ENCODE measurements around the gene FRMD8. TPM values are rescaled to one million over a fixed set of nuclear protein-coding genes. Genes with fewer than 3 reads are reported as not detected.

Gene FRMD8
- total and polyA plus RNA-seq, 2 experiments from 2014 or later, result 7.0 to 35.4 TPM

DNA sequence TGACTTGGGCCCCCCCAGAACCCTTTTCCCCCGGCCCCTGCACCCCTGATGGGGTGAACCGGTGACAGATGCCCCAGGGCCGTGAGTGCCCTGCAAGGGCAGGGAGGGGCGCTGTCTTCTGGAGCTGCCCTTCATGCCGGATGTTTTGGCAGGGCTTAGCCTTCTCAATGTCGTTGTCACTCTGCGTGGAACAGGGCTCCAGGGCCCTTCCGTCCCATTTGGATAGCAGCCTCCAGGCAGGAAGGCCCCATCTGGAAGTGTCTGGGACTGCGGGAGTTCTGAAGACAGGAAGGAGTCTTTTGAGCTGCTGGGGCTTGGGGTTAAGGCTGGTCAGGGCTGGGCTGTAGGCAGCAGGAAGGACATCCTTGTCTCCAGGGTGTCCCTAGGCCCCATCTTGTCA is 4.6 kb downstream of the FRMD8 start:
- 0 out of 2 replicates have a peak overlapping the region, but pooled peaks have one; percentile 8 for H3K27ac Mint-ChIP-seq
- Histone ChIP-seq H3K4me3 (no peak overlapping the region), H3K4me2 (no peak overlapping the region), H4K20me1 (replicated peaks; ENCODE audit: insufficient read depth) (no peaks in the 10 kb centered on the region), H2AFZ (no peak overlapping the region), H3K4me1 (ENCODE audit: insufficient read depth) (peaks cover 10% of the 10 kb centered on the region; the same call in 1 of the 2 replicates), H3K9me2 (ENCODE audit: insufficient read depth) (no peaks in the 10 kb centered on the region), H3K27ac (ENCODE audit: low read depth) (peak overlapping the region; percentile 26; the same call in 1 of the 2 replicates), H3K79me2 (replicated peaks; ENCODE audit: insufficient read depth) (no peaks in the 10 kb centered on the region), H3K27me3 (ENCODE audit: insufficient read depth) (no peaks in the 10 kb centered on the region), H3K36me3 (ENCODE audit: insufficient read depth) (no peaks in the 10 kb centered on the region), H3F3A (replicated peaks; ENCODE audit: low read depth) (0 out of 2 replicates have a peak, but pooled peaks cover 6% of the 10 kb centered on the region)
- H3K9me3 Mint-ChIP-seq, result no peaks in the 10 kb centered on the region
- no peaks in the 10 kb centered on the region; the same call in 2 of the 3 replicates for H3K36me3 Mint-ChIP-seq (ENCODE audit: low read depth)
- peak; percentile 62 for DNase-seq (ENCODE audit: low spot score)
- peak; percentile 48 for ATAC-seq
- H3K4me1 Mint-ChIP-seq, result peaks cover 19% of the 10 kb centered on the region
- H3K27me3 Mint-ChIP-seq (ENCODE audit: insufficient read depth, low read depth, poor library complexity), result peaks cover 5% of the 10 kb centered on the region
- TF ChIP-seq, protein P1, sequence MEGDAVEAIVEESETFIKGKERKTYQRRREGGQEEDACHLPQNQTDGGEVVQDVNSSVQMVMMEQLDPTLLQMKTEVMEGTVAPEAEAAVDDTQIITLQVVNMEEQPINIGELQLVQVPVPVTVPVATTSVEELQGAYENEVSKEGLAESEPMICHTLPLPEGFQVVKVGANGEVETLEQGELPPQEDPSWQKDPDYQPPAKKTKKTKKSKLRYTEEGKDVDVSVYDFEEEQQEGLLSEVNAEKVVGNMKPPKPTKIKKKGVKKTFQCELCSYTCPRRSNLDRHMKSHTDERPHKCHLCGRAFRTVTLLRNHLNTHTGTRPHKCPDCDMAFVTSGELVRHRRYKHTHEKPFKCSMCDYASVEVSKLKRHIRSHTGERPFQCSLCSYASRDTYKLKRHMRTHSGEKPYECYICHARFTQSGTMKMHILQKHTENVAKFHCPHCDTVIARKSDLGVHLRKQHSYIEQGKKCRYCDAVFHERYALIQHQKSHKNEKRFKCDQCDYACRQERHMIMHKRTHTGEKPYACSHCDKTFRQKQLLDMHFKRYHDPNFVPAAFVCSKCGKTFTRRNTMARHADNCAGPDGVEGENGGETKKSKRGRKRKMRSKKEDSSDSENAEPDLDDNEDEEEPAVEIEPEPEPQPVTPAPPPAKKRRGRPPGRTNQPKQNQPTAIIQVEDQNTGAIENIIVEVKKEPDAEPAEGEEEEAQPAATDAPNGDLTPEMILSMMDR (conservative IDR thresholded peaks at IDR 0.05; ENCODE audit: low read depth in 2 of 2), result 0 out of 4 replicates have a peak, but pooled peaks have one; percentile 0 to 17
- no peak for TF ChIP-seq ZNF114 (CRISPR knock-in tag; IDR thresholded peaks at IDR 0.05)
- no peak for TF ChIP-seq JUNB (IDR thresholded peaks at IDR 0.05; ENCODE audit: unreplicated experiment)
- no peak for TF ChIP-seq CREB1 (CRISPR knock-in tag; IDR thresholded peaks at IDR 0.05; ENCODE audit: low read depth)
- H3K4me3 Mint-ChIP-seq, result no peak overlapping the region; the same call in 2 of the 3 replicates

DNA sequence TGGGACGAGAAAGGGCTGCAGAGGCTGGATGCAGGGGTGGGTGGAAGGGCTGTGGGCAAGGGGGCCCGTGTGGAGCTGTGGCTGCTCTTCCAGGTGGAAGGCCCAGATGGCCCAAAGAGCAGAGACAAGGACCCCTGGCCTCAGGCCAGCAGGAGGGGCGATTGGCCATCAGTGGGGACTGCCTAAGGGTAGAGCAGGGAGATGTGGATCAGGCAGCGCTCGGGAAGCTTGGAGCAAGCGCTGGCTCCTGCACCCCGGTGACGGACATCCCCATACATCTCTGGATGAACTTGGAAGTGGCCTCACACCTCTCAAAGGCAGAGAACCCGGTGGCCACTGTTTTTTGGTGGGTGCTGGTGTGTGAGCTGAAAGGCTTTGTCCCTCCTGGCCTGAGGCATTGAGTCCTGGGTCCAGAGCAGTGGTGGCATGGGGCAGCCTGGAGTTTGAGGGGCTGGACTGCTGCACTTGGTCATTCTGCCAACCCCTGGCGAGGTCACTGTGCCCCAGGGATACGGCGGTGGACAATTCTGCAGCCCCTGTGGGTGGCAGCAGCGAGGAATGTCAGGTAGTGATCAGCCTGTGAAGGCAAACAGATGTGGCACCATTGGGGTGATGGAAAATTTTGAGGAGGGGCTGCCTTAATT is 5.9 kb downstream of the FRMD8 start:
- Histone ChIP-seq H2AFZ (no peak overlapping the region), H3K27me3 (ENCODE audit: insufficient read depth) (no peaks in the 10 kb centered on the region), H3K79me2 (replicated peaks; ENCODE audit: insufficient read depth) (no peaks in the 10 kb centered on the region), H3K4me1 (ENCODE audit: insufficient read depth) (peaks cover 5% of the 10 kb centered on the region; the same call in 1 of the 2 replicates), H3K27ac (ENCODE audit: low read depth) (no peak overlapping the region), H3K4me2 (no peak overlapping the region), H4K20me1 (replicated peaks; ENCODE audit: insufficient read depth) (no peaks in the 10 kb centered on the region), H3K9me2 (ENCODE audit: insufficient read depth) (no peaks in the 10 kb centered on the region), H3K4me3 (no peak overlapping the region), H3F3A (replicated peaks; ENCODE audit: low read depth) (0 out of 2 replicates have a peak, but pooled peaks cover under 1% of the 10 kb centered on the region), H3K36me3 (ENCODE audit: insufficient read depth) (no peaks in the 10 kb centered on the region)
- DNase-seq (ENCODE audit: low spot score) (no peak), ATAC-seq (no peak)
- no peak overlapping the region for H3K27ac Mint-ChIP-seq
- no peak overlapping the region for H3K4me3 Mint-ChIP-seq
- H3K27me3 Mint-ChIP-seq (ENCODE audit: insufficient read depth, low read depth, poor library complexity), result peaks cover 2% of the 10 kb centered on the region
- peaks cover 3% of the 10 kb centered on the region; the same call in 1 of the 3 replicates for H3K36me3 Mint-ChIP-seq (ENCODE audit: low read depth)
- H3K4me1 Mint-ChIP-seq, result peaks cover 16% of the 10 kb centered on the region
- no peaks in the 10 kb centered on the region for H3K9me3 Mint-ChIP-seq
- TF ChIP-seq POLR2AphosphoS5 (IDR thresholded peaks at IDR 0.05; ENCODE audit: low read depth) (no peak), CREB1 (CRISPR knock-in tag; IDR thresholded peaks at IDR 0.05; ENCODE audit: low read depth) (no peak), ZNF331 (CRISPR knock-in tag; IDR thresholded peaks at IDR 0.05; ENCODE audit: low read depth) (no peak), NANOG (IDR thresholded peaks at IDR 0.05; ENCODE audit: borderline replicate concordance) (no peak), ZNF114 (CRISPR knock-in tag; IDR thresholded peaks at IDR 0.05) (no peak)
- TF ChIP-seq, protein P1 (conservative IDR thresholded peaks at IDR 0.05; ENCODE audit: low read depth in 2 of 2), result no peak
- TF ChIP-seq, protein P2, sequence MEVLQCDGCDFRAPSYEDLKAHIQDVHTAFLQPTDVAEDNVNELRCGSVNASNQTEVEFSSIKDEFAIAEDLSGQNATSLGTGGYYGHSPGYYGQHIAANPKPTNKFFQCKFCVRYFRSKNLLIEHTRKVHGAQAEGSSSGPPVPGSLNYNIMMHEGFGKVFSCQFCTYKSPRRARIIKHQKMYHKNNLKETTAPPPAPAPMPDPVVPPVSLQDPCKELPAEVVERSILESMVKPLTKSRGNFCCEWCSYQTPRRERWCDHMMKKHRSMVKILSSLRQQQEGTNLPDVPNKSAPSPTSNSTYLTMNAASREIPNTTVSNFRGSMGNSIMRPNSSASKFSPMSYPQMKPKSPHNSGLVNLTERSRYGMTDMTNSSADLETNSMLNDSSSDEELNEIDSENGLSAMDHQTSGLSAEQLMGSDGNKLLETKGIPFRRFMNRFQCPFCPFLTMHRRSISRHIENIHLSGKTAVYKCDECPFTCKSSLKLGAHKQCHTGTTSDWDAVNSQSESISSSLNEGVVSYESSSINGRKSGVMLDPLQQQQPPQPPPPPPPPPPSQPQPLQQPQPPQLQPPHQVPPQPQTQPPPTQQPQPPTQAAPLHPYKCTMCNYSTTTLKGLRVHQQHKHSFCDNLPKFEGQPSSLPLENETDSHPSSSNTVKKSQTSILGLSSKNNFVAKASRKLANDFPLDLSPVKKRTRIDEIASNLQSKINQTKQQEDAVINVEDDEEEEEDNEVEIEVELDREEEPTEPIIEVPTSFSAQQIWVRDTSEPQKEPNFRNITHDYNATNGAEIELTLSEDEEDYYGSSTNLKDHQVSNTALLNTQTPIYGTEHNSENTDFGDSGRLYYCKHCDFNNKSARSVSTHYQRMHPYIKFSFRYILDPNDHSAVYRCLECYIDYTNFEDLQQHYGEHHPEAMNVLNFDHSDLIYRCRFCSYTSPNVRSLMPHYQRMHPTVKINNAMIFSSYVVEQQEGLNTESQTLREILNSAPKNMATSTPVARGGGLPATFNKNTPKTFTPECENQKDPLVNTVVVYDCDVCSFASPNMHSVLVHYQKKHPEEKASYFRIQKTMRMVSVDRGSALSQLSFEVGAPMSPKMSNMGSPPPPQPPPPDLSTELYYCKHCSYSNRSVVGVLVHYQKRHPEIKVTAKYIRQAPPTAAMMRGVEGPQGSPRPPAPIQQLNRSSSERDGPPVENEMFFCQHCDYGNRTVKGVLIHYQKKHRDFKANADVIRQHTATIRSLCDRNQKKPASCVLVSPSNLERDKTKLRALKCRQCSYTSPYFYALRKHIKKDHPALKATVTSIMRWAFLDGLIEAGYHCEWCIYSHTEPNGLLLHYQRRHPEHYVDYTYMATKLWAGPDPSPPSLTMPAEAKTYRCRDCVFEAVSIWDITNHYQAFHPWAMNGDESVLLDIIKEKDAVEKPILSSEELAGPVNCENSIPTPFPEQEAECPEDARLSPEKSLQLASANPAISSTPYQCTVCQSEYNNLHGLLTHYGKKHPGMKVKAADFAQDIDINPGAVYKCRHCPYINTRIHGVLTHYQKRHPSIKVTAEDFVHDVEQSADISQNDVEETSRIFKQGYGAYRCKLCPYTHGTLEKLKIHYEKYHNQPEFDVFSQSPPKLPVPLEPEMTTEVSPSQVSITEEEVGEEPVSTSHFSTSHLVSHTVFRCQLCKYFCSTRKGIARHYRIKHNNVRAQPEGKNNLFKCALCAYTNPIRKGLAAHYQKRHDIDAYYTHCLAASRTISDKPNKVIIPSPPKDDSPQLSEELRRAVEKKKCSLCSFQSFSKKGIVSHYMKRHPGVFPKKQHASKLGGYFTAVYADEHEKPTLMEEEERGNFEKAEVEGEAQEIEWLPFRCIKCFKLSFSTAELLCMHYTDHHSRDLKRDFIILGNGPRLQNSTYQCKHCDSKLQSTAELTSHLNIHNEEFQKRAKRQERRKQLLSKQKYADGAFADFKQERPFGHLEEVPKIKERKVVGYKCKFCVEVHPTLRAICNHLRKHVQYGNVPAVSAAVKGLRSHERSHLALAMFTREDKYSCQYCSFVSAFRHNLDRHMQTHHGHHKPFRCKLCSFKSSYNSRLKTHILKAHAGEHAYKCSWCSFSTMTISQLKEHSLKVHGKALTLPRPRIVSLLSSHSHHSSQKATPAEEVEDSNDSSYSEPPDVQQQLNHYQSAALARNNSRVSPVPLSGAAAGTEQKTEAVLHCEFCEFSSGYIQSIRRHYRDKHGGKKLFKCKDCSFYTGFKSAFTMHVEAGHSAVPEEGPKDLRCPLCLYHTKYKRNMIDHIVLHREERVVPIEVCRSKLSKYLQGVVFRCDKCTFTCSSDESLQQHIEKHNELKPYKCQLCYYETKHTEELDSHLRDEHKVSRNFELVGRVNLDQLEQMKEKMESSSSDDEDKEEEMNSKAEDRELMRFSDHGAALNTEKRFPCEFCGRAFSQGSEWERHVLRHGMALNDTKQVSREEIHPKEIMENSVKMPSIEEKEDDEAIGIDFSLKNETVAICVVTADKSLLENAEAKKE (CRISPR knock-in tag; IDR thresholded peaks at IDR 0.05), result no peak
- TF ChIP-seq, protein P3, sequence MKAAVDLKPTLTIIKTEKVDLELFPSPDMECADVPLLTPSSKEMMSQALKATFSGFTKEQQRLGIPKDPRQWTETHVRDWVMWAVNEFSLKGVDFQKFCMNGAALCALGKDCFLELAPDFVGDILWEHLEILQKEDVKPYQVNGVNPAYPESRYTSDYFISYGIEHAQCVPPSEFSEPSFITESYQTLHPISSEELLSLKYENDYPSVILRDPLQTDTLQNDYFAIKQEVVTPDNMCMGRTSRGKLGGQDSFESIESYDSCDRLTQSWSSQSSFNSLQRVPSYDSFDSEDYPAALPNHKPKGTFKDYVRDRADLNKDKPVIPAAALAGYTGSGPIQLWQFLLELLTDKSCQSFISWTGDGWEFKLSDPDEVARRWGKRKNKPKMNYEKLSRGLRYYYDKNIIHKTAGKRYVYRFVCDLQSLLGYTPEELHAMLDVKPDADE (IDR thresholded peaks at IDR 0.05), result no peak
